Peyer's patch (tissue), 4 donors: ENCODE results near the gene PHF2. TPM values are rescaled to one million over a fixed set of nuclear protein-coding genes. Genes with fewer than 3 reads are reported as not detected.

ENCODE experiments used
- DNase-seq, 3 donors: peaks; one replicate each; pipeline ENCODE4 v3.0.0-alpha.2; 2017 to 2019
- H3K27ac ChIP-seq, 4 donors: fragments of 200-600 bp; sonication (generic); one replicate each; pipeline ENCODE4 v1.5.1; 2016 to 2019
- H3K27me3 ChIP-seq, 2 donors: fragments of 200-600 bp; sonication (generic); one replicate each; pipeline ENCODE4 v1.5.1; 2019
- H3K36me3 ChIP-seq, 3 donors: fragments of 200-600 bp; sonication (generic); one replicate each; pipeline ENCODE4 v1.5.1; 2016 to 2019
- H3K4me1 ChIP-seq, 4 donors: fragments of 200-600 bp; sonication (generic); one replicate each; pipeline ENCODE4 v1.5.1; 2016 to 2019
- H3K4me3 ChIP-seq, 4 donors: fragments of 200-600 bp; sonication (generic); 1 replicate in 3 of 4; 2 replicates in 1 of 4; pipeline ENCODE4 v1.5.1; 2016 to 2019; ENCODE audit warnings: mild to moderate bottlenecking in 1 of 4
- H3K9me3 ChIP-seq, 4 donors: fragments of 200-600 bp; sonication (generic); one replicate each; pipeline ENCODE4 v1.5.1; 2016 to 2019; ENCODE audit warnings: mild to moderate bottlenecking in 1 of 4
- CTCF ChIP-seq, 6 experiments: fragments of 450-650 bp in 4 of 6; fragments of 200-600 bp in 2 of 6; sonication (generic) in 1 of 6; IDR thresholded peaks; one replicate each; pipeline ENCODE4 v1.5.1; 2017 to 2019; ENCODE audit warnings: antibody characterized with exemption in 6 of 6, mild to moderate bottlenecking in 3 of 6, moderate library complexity in 1 of 6
- POLR2A ChIP-seq, 2 donors: fragments of 450-650 bp; IDR thresholded peaks; one replicate each; pipeline ENCODE4 v1.5.1; 2017; ENCODE audit warnings: antibody characterized with exemption in 2 of 2, mild to moderate bottlenecking in 2 of 2, moderate library complexity in 2 of 2
- total RNA-seq, 4 donors: library from RNA; depleted of rRNA; stranded (reverse); fragments of >200 nt; gene quantifications; one replicate each; pipeline ENCODE4 v1.1.0, GENCODE V29; 2016

PHF2 gene
- total RNA-seq, 4 donors from 2014 or later = 12.3 to 26.4 (median 19.5) TPM

GRCh38 chr9:93693129-93693528 is 116.7 kb downstream of the PHF2 start:
- no peak for TF ChIP-seq CTCF (IDR thresholded peaks at IDR 0.05)
- no peak overlapping the region for H3K27ac ChIP-seq

GRCh38 chr9:93697352-93698139 is 121.2 kb downstream of the PHF2 start:
- no peak for DNase-seq
- Histone ChIP-seq H3K4me1 (no peaks in the 10 kb centered on the region), H3K27me3 (no peaks in the 10 kb centered on the region), H3K9me3 (no peaks in the 10 kb centered on the region), H3K36me3 (no peaks in the 10 kb centered on the region), H3K27ac (no peak overlapping the region), H3K4me3 (no peak overlapping the region)
- no peak for TF ChIP-seq POLR2A (IDR thresholded peaks at IDR 0.05)
- no peak for TF ChIP-seq CTCF (IDR thresholded peaks at IDR 0.05)

More at GRCh38 chr9:93693129-93693528, 116.7 kb downstream of the PHF2 start:
- no peaks in the 10 kb centered on the region for H3K36me3 ChIP-seq
- no peak for DNase-seq
- H3K4me1 ChIP-seq = no peaks in the 10 kb centered on the region
- peaks cover 0 to 15% (median 0%) of the 10 kb centered on the region in 4 donors for H3K9me3 ChIP-seq
- no peaks in the 10 kb centered on the region for H3K27me3 ChIP-seq
- H3K4me3 ChIP-seq = no peak overlapping the region

- TF ChIP-seq POLR2A (IDR thresholded peaks at IDR 0.05) = no peak
- no peak for TF ChIP-seq CTCF (IDR thresholded peaks at IDR 0.05)
- H3K4me1 ChIP-seq = no peaks in the 10 kb centered on the region
These were observed 121.9 kb downstream of the PHF2 start for GRCh38 chr9:93698140-93698908.

GRCh38 chr9:93699650-93700049 is 123.3 kb downstream of the PHF2 start:
- DNase-seq = no peak
- H3K36me3 ChIP-seq = no peaks in the 10 kb centered on the region
- no peaks in the 10 kb centered on the region for H3K9me3 ChIP-seq
- no peak overlapping the region for H3K4me3 ChIP-seq
- no peaks in the 10 kb centered on the region for H3K4me1 ChIP-seq
- TF ChIP-seq POLR2A (IDR thresholded peaks at IDR 0.05) (no peak), CTCF (IDR thresholded peaks at IDR 0.05) (no peak)
- H3K27me3 ChIP-seq = no peaks in the 10 kb centered on the region
- no peak overlapping the region for H3K27ac ChIP-seq

More at GRCh38 chr9:93698140-93698908, 121.9 kb downstream of the PHF2 start:
- no peaks in the 10 kb centered on the region for H3K36me3 ChIP-seq
- no peak overlapping the region for H3K27ac ChIP-seq
- no peaks in the 10 kb centered on the region for H3K9me3 ChIP-seq
- H3K4me3 ChIP-seq = no peak overlapping the region
- no peak for DNase-seq
- no peaks in the 10 kb centered on the region for H3K27me3 ChIP-seq

GRCh38 chr9:93701494-93702218 is 125.3 kb downstream of the PHF2 start:
- no peak for DNase-seq
- Histone ChIP-seq H3K4me1 (no peaks in the 10 kb centered on the region), H3K9me3 (peaks cover 0 to 3% (median 0%) of the 10 kb centered on the region in 4 donors), H3K27me3 (no peaks in the 10 kb centered on the region), H3K4me3 (no peak overlapping the region), H3K36me3 (no peaks in the 10 kb centered on the region), H3K27ac (no peak overlapping the region)
- TF ChIP-seq POLR2A (IDR thresholded peaks at IDR 0.05) = no peak
- no peak for TF ChIP-seq CTCF (IDR thresholded peaks at IDR 0.05)
